COR-L47 (cell line): ENCODE data around the gene TLR8.
A peak's percentile ranks its signal among the peaks of the same experiment; 100 is the strongest.

Experiments
- DNase-seq: peaks from one replicate; lab custom pipeline; 2025; lab: John Stamatoyannopoulos, UW

Gene TLR8

GRCh38 chrX:12906046-12906761 is at the start of gene TLR8:
TSS of gene TLR8 (plus strand) at chrX:12906620. CDS start at chrX:12906707, 87 bp downstream.
- DNase-seq, result no peak

- DNase-seq, result no peak
Measured at GRCh38 chrX:12865359-12865758, 41.1 kb upstream of the TLR8 start.

DNA sequence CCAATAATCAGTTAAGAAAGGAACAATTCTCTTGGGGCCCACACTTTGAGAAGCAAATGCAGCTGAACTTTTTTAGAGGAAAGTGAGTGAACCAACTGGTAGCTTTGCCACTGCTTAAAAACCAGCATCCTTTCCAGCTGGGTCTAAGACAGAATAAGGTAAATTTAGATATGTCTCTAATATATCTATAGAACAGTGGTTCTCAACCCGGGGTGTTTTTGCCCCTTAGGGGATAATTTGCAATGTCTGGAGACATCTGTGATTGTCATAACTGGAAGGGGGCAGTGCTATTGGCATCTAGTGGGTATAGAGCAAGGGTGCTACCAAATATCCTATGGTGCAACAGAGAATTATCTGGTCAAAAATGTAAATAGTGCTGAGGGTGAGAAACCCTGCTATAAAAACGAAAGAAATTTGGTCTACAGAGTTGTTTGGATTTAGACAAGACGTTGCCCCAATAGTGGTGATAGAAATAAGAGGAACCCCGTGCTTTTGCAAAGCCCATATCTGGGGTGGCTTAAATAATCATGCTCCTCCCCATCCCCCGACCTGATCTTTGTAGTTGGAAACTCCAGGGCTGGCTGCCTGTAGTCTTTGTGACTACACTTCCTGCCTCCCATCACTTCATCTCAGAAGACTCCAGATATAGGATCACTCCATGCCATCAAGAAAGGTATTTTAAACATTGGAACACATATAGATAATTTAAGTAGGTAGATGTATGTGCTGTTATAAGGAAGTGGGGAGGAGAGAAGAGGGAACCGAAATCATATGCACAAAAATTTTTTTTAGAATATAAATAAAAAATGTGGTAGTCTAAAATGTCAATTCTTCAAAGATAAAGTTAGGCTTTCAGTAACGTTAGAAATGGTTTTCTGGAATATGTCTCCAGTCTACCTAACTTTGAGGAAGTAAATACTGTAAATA is 39.7 kb upstream of the TLR8 start, which contains the start of gene TLR7:
TLR7 (plus strand) TSS at position 622 of the 927 bp plus-strand sequence. CDS start 507 bp downstream, outside the sequence.
- no peak for DNase-seq

DNA sequence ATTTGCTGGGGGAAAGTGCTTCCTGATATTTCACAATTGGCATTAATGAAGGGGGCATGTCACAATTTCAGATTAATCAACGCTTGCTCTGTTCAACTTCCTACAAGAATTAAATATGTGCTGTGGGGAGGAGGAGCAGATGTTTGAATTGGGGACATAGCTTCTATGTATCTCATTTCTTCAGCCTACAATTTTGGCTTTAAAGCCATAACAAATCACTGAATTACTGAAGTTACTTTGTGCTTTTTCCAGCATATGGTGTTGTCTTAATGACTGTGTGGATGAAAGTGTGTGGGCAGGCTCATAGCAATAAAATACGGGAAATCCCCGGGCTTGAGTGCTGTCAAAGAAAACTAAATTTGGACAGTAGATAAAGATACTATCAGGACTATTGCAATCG is 38.7 kb upstream of the TLR8 start:
- no peak for DNase-seq

DNA sequence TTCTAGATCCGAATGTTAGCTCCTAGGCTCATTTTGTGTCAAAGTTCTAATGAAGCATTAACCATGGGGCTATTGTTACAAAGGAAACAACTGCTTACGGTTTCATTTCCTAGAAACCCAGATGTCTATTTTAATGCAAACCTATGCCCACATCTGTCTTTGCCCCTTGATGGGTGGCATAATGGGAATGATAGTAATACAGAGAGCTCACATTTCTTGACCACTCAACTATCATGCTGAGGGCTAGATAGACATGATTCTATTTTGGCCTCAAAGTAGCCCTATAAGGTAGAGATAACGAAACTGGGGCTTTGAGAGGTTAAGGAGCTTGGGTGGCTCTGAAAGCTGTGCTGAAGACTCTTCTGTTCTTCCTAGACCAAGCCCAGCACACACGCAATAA is 37.7 kb upstream of the TLR8 start:
- no peak for DNase-seq

DNA sequence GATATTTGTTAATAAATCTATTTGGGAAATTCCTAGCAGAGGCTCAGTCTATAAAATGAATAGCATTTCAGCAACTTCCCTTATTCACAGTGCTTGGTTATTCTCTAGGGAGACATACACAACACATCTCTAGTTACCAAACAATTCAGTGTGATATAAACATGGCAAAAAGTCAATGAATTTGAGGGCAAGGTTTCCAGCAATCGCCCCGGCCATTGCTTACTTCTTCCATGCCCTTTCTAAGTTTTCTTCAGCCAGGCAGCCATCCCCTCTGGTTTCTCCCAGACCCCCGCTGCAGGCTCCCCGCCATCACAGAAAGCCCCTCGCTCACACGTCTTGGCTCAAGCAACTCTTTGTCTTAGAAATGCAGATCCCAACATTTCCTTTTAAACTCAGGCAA is 35.2 kb upstream of the TLR8 start:
- DNase-seq, result no peak

GRCh38 chrX:12872741-12873140 is 33.7 kb upstream of the TLR8 start:
- DNase-seq, result no peak

GRCh38 chrX:12874581-12874980 is 31.8 kb upstream of the TLR8 start:
- DNase-seq, result no peak

GRCh38 chrX:12877386-12877785 is 29.0 kb upstream of the TLR8 start:
- no peak for DNase-seq

DNA sequence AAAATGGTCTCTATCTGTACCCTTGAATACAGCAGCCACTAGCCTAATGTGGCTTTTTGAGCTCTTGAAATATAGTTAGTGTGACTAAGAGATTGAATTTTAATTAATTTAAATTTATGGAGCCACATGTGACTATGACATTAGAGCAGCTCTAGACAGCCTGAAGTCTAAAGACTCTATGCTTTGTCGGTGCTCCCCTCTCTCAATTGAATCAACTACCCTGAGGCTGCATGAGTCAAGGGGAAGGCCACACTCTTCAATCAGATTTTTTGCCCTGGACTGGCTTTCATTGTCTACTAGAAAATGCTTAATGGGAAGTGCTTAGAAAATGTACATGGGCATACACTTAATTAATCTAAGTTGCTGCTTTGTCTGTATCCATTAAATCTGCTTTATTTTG is 27.9 kb upstream of the TLR8 start:
- DNase-seq, result no peak

GRCh38 chrX:12881914-12882313 is 24.5 kb upstream of the TLR8 start:
- DNase-seq, result no peak

DNA sequence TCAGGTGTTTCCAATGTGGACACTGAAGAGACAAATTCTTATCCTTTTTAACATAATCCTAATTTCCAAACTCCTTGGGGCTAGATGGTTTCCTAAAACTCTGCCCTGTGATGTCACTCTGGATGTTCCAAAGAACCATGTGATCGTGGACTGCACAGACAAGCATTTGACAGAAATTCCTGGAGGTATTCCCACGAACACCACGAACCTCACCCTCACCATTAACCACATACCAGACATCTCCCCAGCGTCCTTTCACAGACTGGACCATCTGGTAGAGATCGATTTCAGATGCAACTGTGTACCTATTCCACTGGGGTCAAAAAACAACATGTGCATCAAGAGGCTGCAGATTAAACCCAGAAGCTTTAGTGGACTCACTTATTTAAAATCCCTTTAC is 20.9 kb upstream of the TLR8 start:
- no peak for DNase-seq

DNA sequence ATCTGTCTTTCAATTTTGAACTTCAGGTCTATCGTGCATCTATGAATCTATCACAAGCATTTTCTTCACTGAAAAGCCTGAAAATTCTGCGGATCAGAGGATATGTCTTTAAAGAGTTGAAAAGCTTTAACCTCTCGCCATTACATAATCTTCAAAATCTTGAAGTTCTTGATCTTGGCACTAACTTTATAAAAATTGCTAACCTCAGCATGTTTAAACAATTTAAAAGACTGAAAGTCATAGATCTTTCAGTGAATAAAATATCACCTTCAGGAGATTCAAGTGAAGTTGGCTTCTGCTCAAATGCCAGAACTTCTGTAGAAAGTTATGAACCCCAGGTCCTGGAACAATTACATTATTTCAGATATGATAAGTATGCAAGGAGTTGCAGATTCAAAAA is 19.9 kb upstream of the TLR8 start:
- DNase-seq, result no peak

GRCh38 chrX:12887141-12887540 is 19.3 kb upstream of the TLR8 start:
- no peak for DNase-seq

- DNase-seq, result no peak
Measured at GRCh38 chrX:12887767-12888166, 18.7 kb upstream of the TLR8 start.

DNA sequence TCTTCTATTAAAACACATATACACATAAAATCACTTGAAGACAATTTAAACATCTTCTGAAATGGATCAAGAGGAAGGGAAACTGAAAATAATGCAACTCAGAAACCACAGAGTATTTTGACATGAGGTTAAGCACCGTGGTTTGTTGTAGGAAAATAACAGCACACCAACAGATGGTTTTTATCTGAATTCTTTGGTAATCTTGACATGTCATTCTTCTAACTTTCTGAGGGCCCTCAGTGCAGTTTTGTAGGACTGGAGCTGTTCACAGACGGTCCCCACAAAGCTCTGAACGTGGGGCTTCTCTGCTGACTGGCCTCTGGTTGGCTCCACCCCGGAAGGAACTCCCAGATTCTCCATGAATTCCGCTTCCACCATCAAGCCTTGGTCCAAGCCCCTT is 16.0 kb upstream of the TLR8 start:
- no peak for DNase-seq

- no peak for DNase-seq
Measured at GRCh38 chrX:12891171-12891570, 15.2 kb upstream of the TLR8 start.

DNA sequence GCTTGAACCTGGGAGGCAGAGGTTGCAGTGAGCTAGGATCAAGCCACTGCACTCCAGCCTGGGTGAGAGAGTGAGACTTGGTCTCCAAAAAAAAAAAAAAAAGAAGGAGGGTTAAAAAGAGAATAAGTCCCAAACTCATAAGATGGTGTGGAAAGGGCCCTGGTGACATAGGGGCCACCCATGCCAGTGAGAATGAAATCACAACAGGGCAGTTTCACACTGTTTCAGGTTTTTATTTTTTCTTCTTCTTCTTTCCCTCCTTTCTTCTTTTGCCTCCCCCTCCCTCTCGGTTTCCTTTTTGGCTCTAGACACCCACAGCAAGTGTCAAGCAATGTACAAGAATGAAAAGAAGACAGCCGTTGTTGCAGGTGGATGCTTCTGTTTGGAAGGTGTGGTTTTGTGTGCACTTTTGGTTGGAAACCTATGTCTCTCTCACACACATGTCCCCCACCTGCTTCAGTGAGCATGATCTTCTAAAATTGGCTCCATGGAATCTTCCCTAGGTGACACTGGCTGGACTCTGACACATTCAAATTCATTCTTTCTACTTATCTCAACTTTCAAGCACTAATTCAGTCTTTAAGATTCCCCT is 14.4 kb upstream of the TLR8 start:
- DNase-seq, result no peak

DNA sequence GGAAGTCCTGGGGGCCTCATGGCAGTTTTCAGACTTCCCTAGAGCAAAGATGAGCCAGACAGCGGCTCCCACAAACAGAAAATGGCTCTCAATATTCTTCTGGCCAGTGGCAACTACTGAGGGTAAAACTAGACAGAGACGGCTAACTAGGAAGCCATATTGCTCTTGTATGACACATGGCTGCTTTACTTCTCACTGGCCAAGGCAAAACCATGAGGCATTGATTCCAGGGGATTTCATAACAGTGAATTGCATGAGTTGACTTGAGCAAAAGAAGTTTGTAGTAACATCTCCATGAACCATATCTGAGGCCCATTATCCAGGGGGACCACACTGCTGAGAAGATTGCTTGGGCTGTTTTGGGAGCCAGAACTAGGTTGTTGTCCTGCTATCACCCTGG is 13.7 kb upstream of the TLR8 start:
- no peak for DNase-seq

GRCh38 chrX:12894074-12895030 is 12.1 kb upstream of the TLR8 start:
- peak; percentile 9 for DNase-seq

GRCh38 chrX:12895866-12896265 is 10.6 kb upstream of the TLR8 start:
- DNase-seq, result no peak

GRCh38 chrX:12896935-12897334 is 9.5 kb upstream of the TLR8 start:
- DNase-seq, result no peak
